Skin epidermis (tissue), 12 donors: ENCODE measurements around the gene EEFSEC.

Experiments used
- H3K27ac ChIP-seq, 21 experiments: fragments of 200-600 bp; sonication (generic) in 11 of 21; one replicate each; pipeline ENCODE4 v1.5.0; 2020; ENCODE audit warnings: mild to moderate bottlenecking in 3 of 21, inconsistent platforms in 2 of 21, moderate library complexity in 2 of 21
- H3K4me3 ChIP-seq, 7 experiments: fragments of 200-600 bp; sonication (generic) in 2 of 7; one replicate each; pipeline ENCODE4 v1.5.0; 2020; ENCODE audit warnings: inconsistent platforms in 2 of 7, mild to moderate bottlenecking in 2 of 7, moderate library complexity in 1 of 7

The EEFSEC gene

GRCh38 chr3:128338536-128339330 lies 185.5 kb downstream of the EEFSEC start:
- no peak overlapping the region for H3K27ac ChIP-seq
- H3K4me3 ChIP-seq: no peak overlapping the region

- Histone ChIP-seq H3K4me3 (no peak overlapping the region), H3K27ac (no peak overlapping the region)
These were observed 186.3 kb downstream of the EEFSEC start for GRCh38 chr3:128339491-128340012.

GRCh38 chr3:128340198-128340903 lies 187.1 kb downstream of the EEFSEC start:
- no peak overlapping the region for H3K4me3 ChIP-seq
- H3K27ac ChIP-seq: no peak overlapping the region

- Histone ChIP-seq H3K4me3 (no peak overlapping the region), H3K27ac (no peak overlapping the region)
These were observed 187.7 kb downstream of the EEFSEC start for GRCh38 chr3:128340904-128341555.

GRCh38 chr3:128341659-128342395 lies 188.5 kb downstream of the EEFSEC start:
- no peak overlapping the region for H3K27ac ChIP-seq

GRCh38 chr3:128342701-128343180 lies 189.5 kb downstream of the EEFSEC start:
- Histone ChIP-seq H3K4me3 (no peak overlapping the region), H3K27ac (no peak overlapping the region)

More at GRCh38 chr3:128341659-128342395, 188.5 kb downstream of the EEFSEC start:
- H3K4me3 ChIP-seq: no peak overlapping the region

- Histone ChIP-seq H3K27ac (no peak overlapping the region), H3K4me3 (no peak overlapping the region)
These were observed 190.2 kb downstream of the EEFSEC start for GRCh38 chr3:128343287-128344051.

GRCh38 chr3:128344052-128344735 lies 190.9 kb downstream of the EEFSEC start:
- H3K27ac ChIP-seq: no peak overlapping the region
- no peak overlapping the region for H3K4me3 ChIP-seq

- Histone ChIP-seq H3K27ac (no peak overlapping the region), H3K4me3 (no peak overlapping the region)
These were observed 191.9 kb downstream of the EEFSEC start for GRCh38 chr3:128345196-128345595.

- no peak overlapping the region for H3K4me3 ChIP-seq
These were observed 193.3 kb downstream of the EEFSEC start for GRCh38 chr3:128346562-128346961.

GRCh38 chr3:128347282-128347681 lies 194.0 kb downstream of the EEFSEC start:
- Histone ChIP-seq H3K27ac (no peak overlapping the region), H3K4me3 (no peak overlapping the region)

More at GRCh38 chr3:128346562-128346961, 193.3 kb downstream of the EEFSEC start:
- no peak overlapping the region for H3K27ac ChIP-seq

GRCh38 chr3:128348075-128348474 lies 194.8 kb downstream of the EEFSEC start:
- Histone ChIP-seq H3K4me3 (no peak overlapping the region), H3K27ac (no peak overlapping the region)

- no peak overlapping the region for H3K4me3 ChIP-seq
- no peak overlapping the region for H3K27ac ChIP-seq
These were observed 195.7 kb downstream of the EEFSEC start for GRCh38 chr3:128348805-128349531.

- H3K4me3 ChIP-seq: no peak overlapping the region
- H3K27ac ChIP-seq: no peak overlapping the region
These were observed 196.8 kb downstream of the EEFSEC start for GRCh38 chr3:128349963-128350599.

- Histone ChIP-seq H3K4me3 (no peak overlapping the region), H3K27ac (no peak overlapping the region)
These were observed 198.3 kb downstream of the EEFSEC start for GRCh38 chr3:128351546-128351945.

GRCh38 chr3:128352326-128352725 lies 199.0 kb downstream of the EEFSEC start:
- no peak overlapping the region for H3K4me3 ChIP-seq
- H3K27ac ChIP-seq: no peak overlapping the region

- no peak overlapping the region for H3K4me3 ChIP-seq
- H3K27ac ChIP-seq: no peak overlapping the region
These were observed 200.2 kb downstream of the EEFSEC start for GRCh38 chr3:128353361-128353965.
